GM12892 (cell line): ENCODE results near the gene SERPINB7. TPM values are rescaled to one million over a fixed set of nuclear protein-coding genes. Genes with fewer than 3 reads are reported as not detected.
"Not testable (repeated sequence)": the region's sequence is repeated elsewhere in the genome, so short reads cannot be mapped to it uniquely, and the experiment has no call there.

ENCODE experiments used
- DNase-seq: peaks from one replicate; pipeline ENCODE4 v3.0.0; 2011; ENCODE audit not compliant: insufficient read length
- FAIRE-seq: peaks from 2 replicates; lab custom pipeline; 2011; peaks lifted over from hg19 to GRCh38; lab: Jason Lieb, UNC
- POLR2A ChIP-seq: IDR thresholded peaks from 2 replicates; pipeline ENCODE4 v1.6.1; 2011; ENCODE audit warnings: low read depth, low read length, control low read depth
- POLR2AphosphoS5 ChIP-seq: IDR thresholded peaks from 2 replicates; pipeline ENCODE4 v1.6.1; 2011; ENCODE audit warnings: low read depth, low read length, control low read depth
- TAF1 ChIP-seq: IDR thresholded peaks from 2 replicates; pipeline ENCODE4 v1.6.1; 2011; ENCODE audit warnings: low read depth, mild to moderate bottlenecking, control low read depth, low read length, borderline replicate concordance
- polyA plus RNA-seq: library from polyadenylated mRNA; unstranded; fragments of >200 nt; gene quantifications from one replicate; pipeline ENCODE4 v1.2.1, GENCODE V29; 2012; ENCODE audit warnings: missing spikeins, inconsistent platforms; ENCODE audit not compliant: missing spikeins

The SERPINB7 gene
- polyA plus RNA-seq = not detected

DNA sequence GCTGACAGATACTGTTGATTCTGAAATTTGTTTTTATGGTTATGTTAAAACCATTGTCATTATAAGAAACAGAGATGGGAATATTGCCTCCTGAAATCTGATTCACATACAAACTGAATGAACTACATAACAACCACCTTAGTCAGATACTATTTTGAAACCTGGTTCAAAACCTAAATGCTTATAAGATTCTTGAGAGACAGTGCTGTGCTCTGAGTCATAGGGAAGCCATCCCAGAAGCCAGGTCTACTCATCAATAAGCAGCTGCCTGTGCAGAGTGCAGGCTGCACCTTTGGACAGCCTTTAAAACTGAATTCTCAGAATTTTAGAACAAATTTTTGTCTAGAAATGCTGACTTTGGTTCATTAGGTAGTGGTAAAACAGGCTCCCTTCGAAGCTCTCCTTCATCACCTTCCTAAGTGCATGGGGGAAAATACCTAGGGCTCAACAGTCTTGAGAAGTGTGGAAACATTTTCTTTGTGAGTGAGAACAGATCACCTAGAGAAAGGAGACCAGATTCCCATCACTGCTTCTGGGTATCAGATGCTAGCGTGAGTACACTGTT is at the start of gene SERPINB7:
TSS of gene SERPINB7 (plus strand) at position 253 of the 565 bp plus-strand sequence. CDS start 6,955 bp downstream, outside the sequence.
- no peak for DNase-seq
- FAIRE-seq = no peak
- TF ChIP-seq POLR2AphosphoS5 = no peak
- TF ChIP-seq POLR2A = no peak
- no peak for TF ChIP-seq TAF1

DNA sequence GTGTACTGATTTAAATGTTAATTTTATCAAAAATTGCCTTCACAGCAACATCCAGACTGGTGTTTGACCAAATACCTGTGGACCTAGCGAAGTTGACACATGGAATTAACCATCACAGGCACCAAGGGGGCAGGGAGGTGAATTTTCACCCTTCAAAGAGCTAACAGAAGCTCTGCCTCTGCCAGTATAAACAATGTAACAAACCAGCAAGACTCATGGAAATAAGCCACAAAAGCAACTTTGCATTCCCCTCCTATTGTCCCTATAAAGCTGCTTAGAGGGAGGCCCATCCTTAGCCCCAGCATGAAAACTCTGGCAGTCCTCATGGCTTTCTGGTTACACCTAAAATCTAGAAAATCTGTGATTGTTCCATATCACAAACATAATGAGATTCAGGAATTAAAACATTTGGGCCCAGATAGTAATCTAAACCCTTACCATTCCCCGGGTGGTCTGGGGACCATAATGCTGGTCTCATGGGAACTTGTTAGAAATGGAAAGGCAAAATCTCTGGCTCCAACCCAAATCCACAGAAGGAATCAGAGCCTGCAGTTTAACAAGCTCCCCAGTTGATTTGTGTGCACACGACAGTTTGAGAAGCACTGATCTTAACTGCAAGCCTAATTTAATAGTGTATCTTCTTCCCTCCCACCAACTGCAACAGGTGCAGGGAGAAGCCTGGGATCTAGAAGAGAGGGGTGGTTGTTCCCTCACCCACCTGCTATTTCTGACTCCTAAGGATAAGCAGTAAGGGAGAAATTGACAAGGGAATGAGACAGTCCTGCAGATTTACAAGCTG is 49.3 kb upstream of the SERPINB7 start:
- DNase-seq = no peak
- no peak for FAIRE-seq
- TF ChIP-seq TAF1 (no peak), POLR2A (no peak), POLR2AphosphoS5 (no peak)

- TF ChIP-seq POLR2AphosphoS5 = no peak
- no peak for TF ChIP-seq POLR2A
- no peak for TF ChIP-seq TAF1
- DNase-seq (no peak), FAIRE-seq (no peak)
Measured at GRCh38 chr18:63730773-63731172, 44.4 kb upstream of the SERPINB7 start.

DNA sequence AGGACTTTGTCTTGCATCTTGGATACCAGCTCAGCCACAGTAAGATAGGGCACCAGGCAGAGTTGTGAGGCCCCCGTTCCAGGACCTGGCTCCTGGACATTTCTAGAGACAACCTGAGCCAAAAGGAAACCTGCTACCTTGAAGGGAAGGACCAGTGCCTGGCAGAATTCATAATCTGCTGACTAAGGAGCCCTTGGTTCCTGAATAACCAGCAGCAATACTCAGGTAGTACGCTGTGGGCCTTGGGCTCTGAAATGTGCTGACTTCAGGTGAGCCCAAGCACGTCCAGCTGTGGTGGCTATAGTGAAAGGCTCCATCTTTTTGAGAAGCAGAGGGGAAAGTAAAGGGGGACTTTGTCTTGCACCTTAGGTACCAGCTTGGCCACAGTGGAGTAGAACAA is 44.0 kb upstream of the SERPINB7 start:
- FAIRE-seq = no peak
- TF ChIP-seq POLR2AphosphoS5 = no peak
- no peak for TF ChIP-seq POLR2A
- no peak for TF ChIP-seq TAF1
- DNase-seq = no peak

GRCh38 chr18:63736876-63737275 is 38.3 kb upstream of the SERPINB7 start:
- TF ChIP-seq TAF1 = no peak
- no peak for TF ChIP-seq POLR2A
- TF ChIP-seq POLR2AphosphoS5 = no peak
- FAIRE-seq (no peak), DNase-seq (no peak)

GRCh38 chr18:63741769-63742168 is 33.4 kb upstream of the SERPINB7 start:
- no peak for DNase-seq
- no peak for FAIRE-seq
- TF ChIP-seq POLR2AphosphoS5 (no peak), POLR2A (no peak), TAF1 (no peak)

DNA sequence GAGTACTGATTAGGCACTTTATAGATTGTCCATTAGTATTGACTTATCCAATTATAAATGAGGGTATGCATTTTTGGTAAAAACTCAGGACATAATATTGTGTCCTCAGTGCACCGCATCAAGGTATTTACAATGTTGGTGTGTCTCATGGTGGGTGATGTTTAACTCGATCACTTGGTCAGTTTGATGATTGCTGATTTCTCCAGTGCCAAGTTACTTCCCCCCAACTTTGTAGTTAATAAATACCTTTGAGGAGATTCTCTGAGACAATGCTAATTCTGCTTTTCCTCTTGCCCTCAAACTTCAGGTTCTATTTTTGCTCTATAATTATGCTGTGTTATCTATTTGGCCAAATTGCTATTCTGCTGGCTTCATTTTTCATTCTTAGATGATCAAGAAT is 28.2 kb upstream of the SERPINB7 start:
- TF ChIP-seq POLR2AphosphoS5 = no peak
- no peak for TF ChIP-seq POLR2A
- TF ChIP-seq TAF1 = no peak
- no peak for DNase-seq
- FAIRE-seq = no peak

DNA sequence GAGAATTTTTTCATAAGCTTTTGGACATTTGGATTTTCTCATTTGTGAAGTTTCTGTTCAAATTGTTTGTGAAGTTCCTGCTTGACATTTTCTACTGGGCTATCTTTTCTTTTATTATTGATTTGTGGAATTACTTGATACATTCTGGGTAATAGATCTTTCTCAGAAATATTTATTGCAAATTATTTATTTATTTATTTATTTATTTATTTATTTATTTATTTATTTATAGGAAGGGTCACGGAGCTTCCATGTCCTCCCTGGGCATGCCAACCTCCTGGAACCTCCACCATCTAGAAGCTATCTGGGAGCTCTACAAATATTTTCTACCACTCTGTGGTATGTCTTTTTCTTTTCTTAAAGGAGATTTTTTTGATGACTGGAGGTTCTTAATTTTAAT is 25.7 kb upstream of the SERPINB7 start:
- DNase-seq (no peak), FAIRE-seq (no peak)
- TF ChIP-seq POLR2AphosphoS5 = no peak
- no peak for TF ChIP-seq TAF1
- TF ChIP-seq POLR2A = no peak

GRCh38 chr18:63752636-63753035 is 22.6 kb upstream of the SERPINB7 start:
- TF ChIP-seq POLR2A (no peak), TAF1 (no peak), POLR2AphosphoS5 (no peak)
- FAIRE-seq (no peak), DNase-seq (no peak)

DNA sequence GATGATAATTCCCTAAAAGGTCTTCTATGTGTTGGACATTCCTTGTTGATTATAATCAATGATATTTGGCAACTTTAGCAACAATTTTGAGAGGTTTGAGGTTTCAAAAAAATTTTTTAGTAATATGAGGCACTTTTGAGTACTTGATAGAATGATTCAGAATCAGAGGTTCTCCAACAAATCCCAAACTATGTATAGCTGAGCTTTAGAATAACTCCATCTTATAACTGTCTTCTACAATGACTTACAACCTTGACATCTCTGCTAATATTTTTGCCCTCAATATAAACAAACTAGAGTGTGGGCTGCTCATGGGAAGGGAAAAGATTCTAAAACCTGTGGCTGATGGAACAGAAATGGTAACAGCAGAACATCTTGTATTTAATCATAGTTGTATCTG is 21.5 kb upstream of the SERPINB7 start:
- TF ChIP-seq POLR2AphosphoS5 (no peak), POLR2A (no peak), TAF1 (no peak)
- DNase-seq (no peak), FAIRE-seq (no peak)

DNA sequence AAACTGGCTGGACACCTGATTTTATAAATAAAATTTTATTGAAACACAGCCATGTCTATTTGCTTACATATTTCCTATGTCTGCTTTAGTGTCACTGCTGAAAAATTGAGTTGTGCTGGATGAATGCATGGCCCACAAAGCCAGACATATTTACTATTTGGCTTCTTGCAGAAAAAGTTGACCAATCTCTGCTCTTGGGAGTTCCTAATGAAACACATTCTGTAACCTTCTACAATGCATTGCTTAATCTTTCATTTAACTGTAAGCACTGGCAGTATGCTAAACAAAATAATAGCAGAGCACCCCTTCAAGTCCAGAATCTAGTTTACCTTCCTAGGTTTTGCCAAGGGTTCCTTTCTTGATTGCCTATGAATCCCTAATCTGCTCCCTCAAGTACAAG is 17.7 kb upstream of the SERPINB7 start:
- DNase-seq (no peak), FAIRE-seq (no peak)
- no peak for TF ChIP-seq TAF1
- TF ChIP-seq POLR2A = no peak
- no peak for TF ChIP-seq POLR2AphosphoS5

DNA sequence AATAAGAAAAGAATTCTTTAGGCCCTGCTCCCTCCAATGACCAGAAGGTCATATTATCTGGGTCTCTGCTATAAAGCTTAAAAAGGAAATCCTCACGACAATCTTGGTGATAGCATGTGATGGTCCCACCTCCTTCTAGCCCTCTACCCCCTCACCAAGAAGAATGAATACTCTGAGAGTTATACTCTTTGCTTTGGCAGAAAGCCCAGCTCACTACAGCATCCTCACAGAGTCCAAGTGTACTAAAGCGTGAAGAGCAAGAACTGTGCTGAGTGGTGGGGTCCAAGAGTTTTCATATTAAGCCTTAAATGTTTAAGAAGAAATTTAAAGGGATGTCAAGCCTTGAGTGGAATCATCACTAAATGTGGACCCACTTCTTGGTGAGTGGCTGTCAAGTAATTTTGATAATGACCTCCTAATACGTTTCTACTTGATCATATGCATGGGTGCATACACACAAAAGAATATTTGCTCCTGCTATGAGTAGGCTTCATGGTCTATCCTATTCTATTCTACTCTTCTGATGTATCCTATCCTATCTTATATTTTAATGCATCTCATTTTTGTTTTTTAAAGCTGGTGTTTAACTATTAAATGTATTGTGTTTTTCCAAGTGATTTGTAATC is 16.5 kb upstream of the SERPINB7 start:
- FAIRE-seq = no peak
- TF ChIP-seq POLR2AphosphoS5 (no peak), POLR2A (no peak), TAF1 (no peak)
- no peak for DNase-seq

GRCh38 chr18:63759786-63760185 is 15.4 kb upstream of the SERPINB7 start:
- FAIRE-seq, DNase-seq: not testable (repeated sequence)
